Non-pigmented ciliary epithelial cell (primary cell): ENCODE results near the gene NCKAP5.
A peak's percentile ranks its signal among the peaks of the same experiment; 100 is the strongest.

ENCODE experiments used
- DNase-seq: peaks from one replicate; pipeline ENCODE4 v3.0.0-alpha.2; 2010; ENCODE audit warnings: low read depth

Gene NCKAP5

DNA sequence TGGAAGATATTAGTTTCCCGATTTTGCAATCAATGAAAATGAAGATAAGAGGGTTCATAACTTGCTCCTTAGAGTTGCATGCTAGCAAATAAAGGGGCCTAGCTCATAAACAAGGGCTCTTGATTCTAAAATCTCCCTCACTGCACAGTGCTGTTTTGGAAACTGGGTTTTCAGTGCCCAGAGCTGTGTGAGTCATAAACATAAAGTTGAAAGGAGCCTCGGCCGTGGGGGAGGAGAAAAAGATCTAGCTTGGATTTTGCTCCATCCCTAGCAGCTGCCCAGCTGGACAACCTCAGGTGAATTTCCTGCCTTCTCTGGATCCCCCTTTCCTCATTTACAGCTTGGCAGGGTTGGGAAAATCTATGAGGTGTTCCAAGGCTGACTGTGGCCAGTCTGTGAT, 940.7 kb downstream of the NCKAP5 start:
- DNase-seq: no peak

DNA sequence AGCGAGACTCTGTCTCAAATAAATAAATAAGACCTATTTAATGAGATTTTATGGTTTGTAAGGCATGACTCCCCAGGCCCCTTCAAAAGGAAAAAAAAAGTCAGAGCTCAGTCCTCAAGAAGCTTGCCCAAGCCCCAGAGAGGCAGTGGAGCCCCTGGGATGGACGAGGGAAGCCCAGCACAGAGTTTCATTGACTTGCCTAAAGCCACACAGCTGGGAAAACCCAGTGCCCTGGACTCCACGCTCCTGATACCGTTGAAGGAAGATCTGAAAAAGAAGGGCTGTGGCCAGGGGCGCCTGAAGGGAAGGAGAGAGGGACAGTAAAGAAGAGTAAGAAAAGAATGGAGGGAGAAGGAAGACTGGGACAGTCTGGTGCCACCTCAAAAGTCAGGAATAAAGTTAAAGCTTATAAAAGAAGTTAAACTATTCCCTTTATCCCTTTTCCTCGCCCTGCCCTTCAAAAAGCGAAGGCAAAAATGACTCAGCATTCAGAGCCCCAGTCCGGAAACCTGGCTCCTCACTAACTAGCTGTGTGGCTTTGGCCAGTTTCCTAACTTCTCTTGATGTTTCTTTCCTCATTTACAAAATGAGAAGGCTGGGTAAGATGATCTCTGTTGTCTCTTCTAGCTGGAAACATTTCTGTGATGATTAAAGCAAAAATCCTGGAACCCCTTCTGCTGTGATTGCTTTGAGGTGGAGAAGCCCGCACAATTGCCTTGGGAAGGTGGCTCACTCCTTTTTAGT, 945.0 kb downstream of the NCKAP5 start:
- peak; percentile 13 for DNase-seq
